Retinal pigment epithelial cell (primary cell): Measurements from ENCODE around the gene TM4SF5.

Experiments used
- DNase-seq: peaks from one replicate; pipeline ENCODE4 v3.0.0-alpha.2; 2010; ENCODE audit warnings: low read depth
- H3K4me3 ChIP-seq: 2 replicates; pipeline ENCODE4 v1.5.1; 2011; ENCODE audit warnings: mild to moderate bottlenecking, low read length, control low read depth, moderate library complexity
- TF ChIP-seq, protein P1 (sequence below): conservative IDR thresholded peaks from 2 replicates; pipeline ENCODE4 v1.5.1; 2011; ENCODE audit warnings: low read depth, low read length, control low read depth, inconsistent platforms

TM4SF5 gene

GRCh38 chr17:4766723-4767122 is 5.0 kb upstream of the TM4SF5 start:
- TF ChIP-seq, protein P1, sequence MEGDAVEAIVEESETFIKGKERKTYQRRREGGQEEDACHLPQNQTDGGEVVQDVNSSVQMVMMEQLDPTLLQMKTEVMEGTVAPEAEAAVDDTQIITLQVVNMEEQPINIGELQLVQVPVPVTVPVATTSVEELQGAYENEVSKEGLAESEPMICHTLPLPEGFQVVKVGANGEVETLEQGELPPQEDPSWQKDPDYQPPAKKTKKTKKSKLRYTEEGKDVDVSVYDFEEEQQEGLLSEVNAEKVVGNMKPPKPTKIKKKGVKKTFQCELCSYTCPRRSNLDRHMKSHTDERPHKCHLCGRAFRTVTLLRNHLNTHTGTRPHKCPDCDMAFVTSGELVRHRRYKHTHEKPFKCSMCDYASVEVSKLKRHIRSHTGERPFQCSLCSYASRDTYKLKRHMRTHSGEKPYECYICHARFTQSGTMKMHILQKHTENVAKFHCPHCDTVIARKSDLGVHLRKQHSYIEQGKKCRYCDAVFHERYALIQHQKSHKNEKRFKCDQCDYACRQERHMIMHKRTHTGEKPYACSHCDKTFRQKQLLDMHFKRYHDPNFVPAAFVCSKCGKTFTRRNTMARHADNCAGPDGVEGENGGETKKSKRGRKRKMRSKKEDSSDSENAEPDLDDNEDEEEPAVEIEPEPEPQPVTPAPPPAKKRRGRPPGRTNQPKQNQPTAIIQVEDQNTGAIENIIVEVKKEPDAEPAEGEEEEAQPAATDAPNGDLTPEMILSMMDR: no peak
- no peak for DNase-seq
- H3K4me3 ChIP-seq: no peak overlapping the region

GRCh38 chr17:4768298-4768697 is 3.4 kb upstream of the TM4SF5 start:
- TF ChIP-seq, protein P1: no peak
- H3K4me3 ChIP-seq: no peak overlapping the region
- DNase-seq: no peak

DNA sequence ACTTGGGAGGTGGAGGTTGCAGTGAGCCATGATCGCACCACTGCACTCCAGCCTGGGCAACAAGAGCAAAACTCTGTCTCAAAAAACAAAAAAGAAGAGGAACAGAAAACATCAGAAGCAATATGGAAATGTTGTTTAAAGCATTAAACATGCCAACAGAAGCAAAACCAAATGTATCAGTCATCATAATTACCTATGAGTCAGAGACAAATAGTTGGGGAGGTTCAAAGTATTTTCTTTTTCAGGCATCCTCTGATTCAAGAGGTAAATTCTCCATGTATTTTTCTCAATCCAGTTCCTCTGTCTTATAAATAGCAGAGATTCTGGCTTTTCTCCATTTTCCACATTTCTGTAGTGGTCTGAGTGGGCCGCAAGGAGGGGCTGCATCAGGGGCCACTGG is 2.1 kb upstream of the TM4SF5 start:
- no peak overlapping the region for H3K4me3 ChIP-seq
- TF ChIP-seq, protein P1: no peak
- no peak for DNase-seq

DNA sequence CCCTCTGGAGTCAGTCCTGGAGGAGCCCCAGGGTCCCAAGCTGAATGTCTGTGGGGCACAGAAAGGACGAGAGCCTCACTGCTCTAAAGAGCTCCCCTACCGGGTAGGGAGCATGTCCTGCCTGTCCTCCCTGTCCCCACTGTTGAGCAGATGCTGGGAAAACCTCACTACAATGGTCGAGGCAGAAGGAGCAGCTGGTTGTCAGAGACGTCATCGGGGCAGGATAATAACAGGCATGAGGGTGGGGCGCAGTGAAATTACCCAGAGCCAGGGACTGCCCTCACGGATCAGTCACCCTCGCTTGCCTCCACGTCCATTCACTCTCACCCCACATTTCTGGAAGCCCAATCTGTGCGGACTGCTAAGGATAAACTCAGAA is 538 bp downstream of the TM4SF5 start:
- TF ChIP-seq, protein P1: no peak
- no peak for DNase-seq
- no peak overlapping the region for H3K4me3 ChIP-seq

DNA sequence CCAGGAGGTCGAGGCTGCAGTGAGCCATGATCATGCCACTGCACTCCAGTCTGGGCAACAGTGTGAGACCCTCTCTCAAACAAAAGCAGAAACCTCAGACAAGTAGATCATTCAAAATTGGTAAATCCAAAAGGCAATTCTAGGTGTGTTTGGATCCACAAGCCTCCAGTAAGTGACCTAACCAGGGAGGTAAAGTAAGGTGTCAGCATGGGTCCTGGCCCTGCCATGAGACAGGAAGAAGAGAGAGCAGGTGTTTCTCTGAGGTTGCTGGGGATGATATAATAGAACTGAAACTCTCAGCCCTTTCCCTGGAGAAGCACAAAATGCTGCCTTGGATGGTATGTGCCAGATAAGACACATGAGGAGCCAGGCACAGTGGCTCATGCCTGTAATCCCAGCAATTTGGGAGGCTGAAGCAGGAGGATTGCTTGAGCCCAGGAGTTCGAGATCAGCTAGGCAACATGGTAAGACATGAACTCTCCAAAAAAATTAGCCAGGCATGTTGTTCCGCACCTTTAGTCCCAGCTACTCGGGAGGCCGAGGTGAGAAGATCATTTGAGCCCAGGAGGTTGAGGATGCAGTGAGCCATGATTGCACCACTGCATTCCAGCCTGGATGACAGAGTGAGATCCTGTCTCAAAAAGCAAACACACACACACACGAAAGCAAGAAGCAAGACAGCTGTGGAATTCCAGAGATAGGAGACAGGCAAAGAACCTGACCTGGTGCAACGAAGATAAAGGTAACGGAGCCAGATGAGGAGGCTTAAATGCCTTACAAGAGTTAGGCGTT is 6.5 kb downstream of the TM4SF5 start:
- TF ChIP-seq, protein P1: no peak
- no peak overlapping the region for H3K4me3 ChIP-seq
- DNase-seq: no peak

DNA sequence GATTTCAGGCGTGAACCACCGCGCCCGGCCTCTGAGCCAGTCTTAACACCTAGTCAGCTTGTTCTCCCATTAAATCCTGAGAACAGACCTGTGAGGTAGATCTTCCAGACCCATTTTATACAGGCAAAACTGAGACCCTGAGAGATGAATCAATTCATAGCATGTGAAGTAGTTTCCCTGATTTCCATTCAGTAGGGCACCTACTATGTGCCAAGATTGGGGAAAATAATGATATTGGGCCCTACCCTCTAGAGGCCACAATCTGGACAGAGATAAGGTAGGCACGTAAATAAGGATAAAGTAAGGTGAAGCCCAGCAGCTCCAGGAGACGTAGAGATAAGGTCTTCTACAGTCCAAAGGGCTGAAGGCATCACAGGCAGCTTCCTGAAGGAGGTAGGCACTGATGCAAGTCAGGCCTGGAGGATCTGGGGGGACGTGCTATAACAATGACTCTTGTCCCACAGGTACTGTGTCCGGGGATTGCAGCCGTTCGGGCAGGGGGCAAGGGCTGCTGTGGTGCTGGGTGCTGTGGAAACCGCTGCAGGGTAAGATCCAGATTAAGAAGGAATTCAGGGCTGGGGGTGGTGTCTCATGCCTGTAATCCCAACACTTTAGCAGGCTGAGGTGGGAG is 8.8 kb downstream of the TM4SF5 start:
- H3K4me3 ChIP-seq: no peak overlapping the region
- TF ChIP-seq, protein P1: no peak
- DNase-seq: no peak

- DNase-seq: no peak
- no peak overlapping the region for H3K4me3 ChIP-seq
- TF ChIP-seq, protein P1: no peak
These were observed 11.0 kb downstream of the TM4SF5 start for GRCh38 chr17:4782652-4783051.
